Kidney (tissue), 14 donors: ENCODE data around the gene SURF1. TPM values are rescaled to one million over a fixed set of nuclear protein-coding genes. Genes with fewer than 3 reads are reported as not detected.

Experiments used
- DNase-seq, 5 donors: peaks; one replicate each; pipeline ENCODE4 v3.0.0-alpha.2; 2013 to 2020
- FAIRE-seq: peaks from 2 replicates; lab custom pipeline; 2012; peaks lifted over from hg19 to GRCh38; lab: Jason Lieb, UNC
- H3K27ac ChIP-seq, 2 donors: one replicate each; pipeline ENCODE4 v1.7.0; 2013; ENCODE audit warnings: low read depth in 2 of 2, low read length in 2 of 2, inconsistent platforms in 1 of 2
- H3K27me3 ChIP-seq: one replicate; pipeline ENCODE4 v1.7.1; 2013; ENCODE audit warnings: low read length, inconsistent platforms; ENCODE audit not compliant: control insufficient read depth, insufficient read depth
- H3K36me3 ChIP-seq, 3 donors: one replicate each; pipeline versions ENCODE4 v1.7.0 to v1.7.1; 2013; ENCODE audit warnings: low read length in 3 of 3, control low read depth in 1 of 3, inconsistent platforms in 1 of 3; ENCODE audit not compliant: insufficient read depth in 3 of 3, control insufficient read depth in 2 of 3
- H3K4me1 ChIP-seq, 3 donors: one replicate each; pipeline versions ENCODE4 v1.7.0 to v1.7.1; 2013; ENCODE audit warnings: low read length in 3 of 3, inconsistent platforms in 1 of 3, low read depth in 1 of 3; ENCODE audit not compliant: control insufficient read depth in 2 of 3, insufficient read depth in 2 of 3
- H3K4me3 ChIP-seq, 3 donors: one replicate each; pipeline versions ENCODE4 v1.7.0 to v1.8.1; 2013; ENCODE audit warnings: low read length in 3 of 3, control low read depth in 1 of 3, inconsistent platforms in 1 of 3
- H3K9ac ChIP-seq, 3 donors: one replicate each; pipeline versions ENCODE4 v1.7.0 to v1.7.1; 2013; ENCODE audit warnings: low read length in 3 of 3, control low read depth in 1 of 3, inconsistent platforms in 1 of 3
- H3K9me3 ChIP-seq, 3 donors: one replicate each; pipeline versions ENCODE4 v1.7.0 to v1.7.1; 2013; ENCODE audit warnings: low read length in 3 of 3, control low read depth in 1 of 3, inconsistent platforms in 1 of 3; ENCODE audit not compliant: control insufficient read depth in 2 of 3, insufficient read depth in 1 of 3
- CTCF ChIP-seq: IDR thresholded peaks from 3 replicates; pipeline ENCODE4 v1.5.1; 2012; ENCODE audit warnings: mild to moderate bottlenecking, moderate library complexity, borderline replicate concordance; ENCODE audit not compliant: insufficient read depth; ENCODE audit errors: extremely low read depth
- intact Hi-C: fragments of 100-400 bp; cut with DNase I; formaldehyde crosslinking; loops from one replicate; pipeline ENCODE4 v1.11.1; 2022
- polyA plus RNA-seq: library from polyadenylated mRNA; stranded (reverse); fragments of 350-450 nt; fragmentation: Illumina TruSeq; extraction: RNeasy Lipid Tissue Mini Kit (QIAGEN cat#74804); gene quantifications from one replicate; pipeline ENCODE4 v1.2.3, GENCODE V29; 2014; ENCODE audit warnings: low read depth, low replicate concordance; ENCODE audit not compliant: insufficient read depth
- total RNA-seq: library from RNA; stranded (reverse); fragmentation: NEBNext Ultra II Directional; extraction: Animal tissue kit (Norgen Biotek cat#: 25700); gene quantifications from one replicate; pipeline ENCODE4 v1.2.1, GENCODE V29; 2021
- donor health status: control.
- donor health status: control.
- donor health status: control.
- donor health status: control.
- donor health status: control.
- donor health status: DM: yes; HTN: yes; CAD: no.
- donor health status: Normal renal cell carcinoma (clear cell type).

SURF1 gene
- total and polyA plus RNA-seq, 2 donors from 2014 or later, result 45.0 to 165 TPM

- DNase-seq (peak in 1 of 5 donors; percentile 69), FAIRE-seq (no peak)
- intact Hi-C loops, result no loop called here
Measured at GRCh38 chr9:133306242-133307204, 49.8 kb downstream of the SURF1 start.

GRCh38 chr9:133305731-133306130 lies 50.6 kb downstream of the SURF1 start:
- no peaks in the 10 kb centered on the region for H3K27me3 ChIP-seq
- TF ChIP-seq CTCF, result no peak
- H3K36me3 ChIP-seq, result no peaks in the 10 kb centered on the region
- FAIRE-seq (no peak), DNase-seq (no peak)
- H3K9me3 ChIP-seq, result no peaks in the 10 kb centered on the region
- H3K4me3 ChIP-seq, result no peak overlapping the region
- intact Hi-C loops, result no loop called here
- H3K4me1 ChIP-seq, result no peaks in the 10 kb centered on the region
- H3K27ac ChIP-seq, result no peak overlapping the region
- no peak overlapping the region for H3K9ac ChIP-seq

More at GRCh38 chr9:133306242-133307204, 49.8 kb downstream of the SURF1 start:
- no peaks in the 10 kb centered on the region for H3K4me1 ChIP-seq
- no peak overlapping the region for H3K4me3 ChIP-seq
- H3K27ac ChIP-seq, result no peak overlapping the region
- no peak overlapping the region for H3K9ac ChIP-seq
- no peaks in the 10 kb centered on the region for H3K9me3 ChIP-seq
- no peaks in the 10 kb centered on the region for H3K27me3 ChIP-seq
- no peak for TF ChIP-seq CTCF
- H3K36me3 ChIP-seq, result no peaks in the 10 kb centered on the region

GRCh38 chr9:133304477-133305377 lies 51.6 kb downstream of the SURF1 start:
- Histone ChIP-seq H3K36me3 (no peaks in the 10 kb centered on the region), H3K27me3 (no peaks in the 10 kb centered on the region), H3K9ac (no peak overlapping the region), H3K27ac (no peak overlapping the region), H3K4me3 (no peak overlapping the region), H3K9me3 (no peaks in the 10 kb centered on the region), H3K4me1 (no peaks in the 10 kb centered on the region)
- no peak for FAIRE-seq
- peak in 1 of 5 donors; percentile 60 for DNase-seq
- no peak for TF ChIP-seq CTCF
- intact Hi-C loops, result no loop called here
